ENCODE results near the gene SOBP. TPM values are rescaled to one million over a fixed set of nuclear protein-coding genes. Genes with fewer than 3 reads are reported as not detected.

The SOBP gene
- total RNA-seq, 4 donors from 2014 or later = 3.8 to 32.5 (median 19.4) TPM

DNA sequence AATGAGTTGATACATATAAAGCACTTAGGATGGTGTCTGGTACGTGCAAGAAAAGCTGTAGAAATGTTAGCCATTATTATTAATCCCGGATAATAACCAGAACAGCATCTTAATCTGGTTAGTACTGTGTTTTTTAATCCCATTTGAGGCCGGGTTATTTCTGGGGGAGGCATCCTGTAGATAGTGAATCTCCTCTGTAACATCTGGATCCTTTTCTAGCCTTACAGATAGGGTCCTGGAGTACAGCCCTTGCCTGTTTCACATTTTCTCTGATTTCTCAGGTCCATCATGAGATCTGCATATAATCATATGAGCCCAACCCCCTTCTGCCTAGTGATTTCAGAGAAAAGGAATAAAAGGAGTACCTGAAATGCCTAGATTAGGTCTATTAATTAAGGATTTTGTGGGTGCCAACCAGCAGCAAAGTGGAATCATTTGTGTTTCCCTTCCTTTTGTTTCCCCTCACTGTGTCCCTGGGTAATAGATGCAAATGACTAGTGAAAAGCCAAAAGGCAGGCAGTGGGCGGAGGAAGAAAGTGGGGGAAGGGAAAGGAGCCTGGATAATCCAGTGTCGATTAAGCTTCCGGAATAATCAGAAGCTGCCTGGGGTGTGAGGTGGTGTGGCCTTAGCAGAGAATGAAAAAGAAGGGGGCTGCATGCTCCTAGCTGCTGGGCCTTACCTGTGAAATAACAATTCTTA, 88.9 kb downstream of the SOBP start:
- H3K27me3 ChIP-seq = no peaks in the 10 kb centered on the region
- H3K4me3 ChIP-seq = no peak overlapping the region
- in situ Hi-C loops (cut with MboI; ENCODE audit: low sequenced_read_pairs in 4 of 4) (no loop called here), intact Hi-C loops (cut with DNase I; ENCODE audit: low total_unique reads) (no loop called here)
- no peaks in the 10 kb centered on the region for H3K4me1 ChIP-seq
- no peaks in the 10 kb centered on the region for H3K9me3 ChIP-seq
- H3K36me3 ChIP-seq = no peaks in the 10 kb centered on the region
- no peak overlapping the region for H3K27ac ChIP-seq
- TF ChIP-seq CTCF (IDR thresholded peaks at IDR 0.05 in 4 of 5, conservative IDR thresholded peaks at IDR 0.05 in 1 of 5) = no peak
- TF ChIP-seq POLR2A (IDR thresholded peaks at IDR 0.05) = no peak
- no peak for ATAC-seq
- no peak for DNase-seq

GRCh38 chr6:107579456-107580056, 89.6 kb downstream of the SOBP start:
- ATAC-seq (no peak), DNase-seq (no peak)
- Histone ChIP-seq H3K4me3 (no peak overlapping the region), H3K4me1 (no peaks in the 10 kb centered on the region), H3K9me3 (no peaks in the 10 kb centered on the region), H3K27ac (no peak overlapping the region), H3K36me3 (no peaks in the 10 kb centered on the region), H3K27me3 (no peaks in the 10 kb centered on the region)
- intact Hi-C loops (cut with DNase I; ENCODE audit: low total_unique reads) (no loop called here), in situ Hi-C loops (cut with MboI; ENCODE audit: low sequenced_read_pairs in 4 of 4) (no loop called here)
- no peak for TF ChIP-seq CTCF (IDR thresholded peaks at IDR 0.05 in 4 of 5, conservative IDR thresholded peaks at IDR 0.05 in 1 of 5)
- no peak for TF ChIP-seq POLR2A (IDR thresholded peaks at IDR 0.05)

GRCh38 chr6:107582086-107582485, 92.2 kb downstream of the SOBP start:
- intact Hi-C loops (cut with DNase I; ENCODE audit: low total_unique reads) = loop anchor here (2.0 kb wide), 1 partner anchor 49 kb away; no protein-coding TSS in a partner anchor
- TF ChIP-seq POLR2A (IDR thresholded peaks at IDR 0.05) (no peak), CTCF (IDR thresholded peaks at IDR 0.05 in 4 of 5, conservative IDR thresholded peaks at IDR 0.05 in 1 of 5) (no peak)
- ATAC-seq = no peak

DNA sequence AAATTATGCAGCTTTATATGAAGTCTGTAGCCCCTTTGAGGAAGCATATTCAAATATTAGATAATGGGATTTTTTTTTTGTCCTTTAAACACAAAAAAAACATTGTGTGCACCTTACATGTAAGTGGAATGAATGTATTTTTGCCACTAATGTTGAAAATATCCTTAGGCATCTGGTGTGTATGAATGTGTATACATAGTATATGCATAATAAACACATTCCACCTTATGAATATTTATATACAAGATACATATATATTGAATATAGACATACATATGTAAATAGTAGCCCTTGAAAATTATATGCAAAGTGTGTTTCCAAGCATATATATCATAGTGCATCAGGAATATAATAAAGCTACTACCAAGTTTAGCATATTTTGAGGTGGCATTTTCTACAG, 94.8 kb downstream of the SOBP start:
- H3K4me3 ChIP-seq = no peak overlapping the region
- H3K27me3 ChIP-seq = no peaks in the 10 kb centered on the region
- H3K27ac ChIP-seq = no peak overlapping the region
- H3K9me3 ChIP-seq = no peaks in the 10 kb centered on the region
- no peak for TF ChIP-seq POLR2A (IDR thresholded peaks at IDR 0.05)
- TF ChIP-seq CTCF (IDR thresholded peaks at IDR 0.05 in 4 of 5, conservative IDR thresholded peaks at IDR 0.05 in 1 of 5) = no peak
- in situ Hi-C loops (cut with MboI; ENCODE audit: low sequenced_read_pairs in 4 of 4) = no loop called here
- intact Hi-C loops (cut with DNase I; ENCODE audit: low total_unique reads) = no loop called here
- ATAC-seq (no peak), DNase-seq (no peak)
- no peaks in the 10 kb centered on the region for H3K36me3 ChIP-seq
- H3K4me1 ChIP-seq = peaks cover 11 to 17% of the 10 kb centered on the region in 2 donors

More at GRCh38 chr6:107582086-107582485, 92.2 kb downstream of the SOBP start:
- H3K27ac ChIP-seq = no peak overlapping the region
- no peaks in the 10 kb centered on the region for H3K36me3 ChIP-seq
- no peak overlapping the region for H3K4me3 ChIP-seq
- H3K4me1 ChIP-seq = peaks cover 7 to 8% of the 10 kb centered on the region in 2 donors
- H3K27me3 ChIP-seq = no peaks in the 10 kb centered on the region
- no peak for DNase-seq
- no peaks in the 10 kb centered on the region for H3K9me3 ChIP-seq
- in situ Hi-C loops (cut with MboI; ENCODE audit: low sequenced_read_pairs in 4 of 4) = no loop called here

Data from gastrocnemius medialis (tissue), 4 donors.